PFSK-1 (cell line): ENCODE results near the gene FAM180A.
A peak's percentile ranks its signal among the peaks of the same experiment; 100 is the strongest.

Source experiments
- FOXP2 ChIP-seq: optimal IDR thresholded peaks from 2 replicates; pipeline ENCODE3; 2011; ENCODE audit warnings: borderline replicate concordance, control low read depth, inconsistent platforms; ENCODE audit not compliant: insufficient read depth; ENCODE audit errors: extremely low read length, extremely low read depth
- POLR2AphosphoS5 ChIP-seq: IDR thresholded peaks from 2 replicates; pipeline ENCODE4 v1.6.1; 2012; ENCODE audit warnings: low read depth, mild to moderate bottlenecking, control low read depth, low read length, moderate library complexity
- SIN3A ChIP-seq: IDR thresholded peaks from 2 replicates; pipeline ENCODE4 v1.6.1; 2012; ENCODE audit warnings: mild to moderate bottlenecking, low read length, moderate library complexity, borderline replicate concordance; ENCODE audit not compliant: insufficient read depth
- TAF1 ChIP-seq: IDR thresholded peaks from 2 replicates; pipeline ENCODE4 v1.6.1; 2012; ENCODE audit warnings: low read length, control low read depth, borderline replicate concordance; ENCODE audit not compliant: insufficient read depth
- TF ChIP-seq, protein P1 (sequence below), 2 experiments: IDR thresholded peaks; 2 replicates each; pipeline versions ENCODE4 v1.6.1 to v1.8.0; 2011 to 2012; ENCODE audit warnings: low read depth in 2 of 2, low read length in 2 of 2, control low read depth in 1 of 2, inconsistent platforms in 1 of 2, mild to moderate bottlenecking in 1 of 2, moderate library complexity in 1 of 2; ENCODE audit not compliant: insufficient read depth in 1 of 2

Gene FAM180A

DNA sequence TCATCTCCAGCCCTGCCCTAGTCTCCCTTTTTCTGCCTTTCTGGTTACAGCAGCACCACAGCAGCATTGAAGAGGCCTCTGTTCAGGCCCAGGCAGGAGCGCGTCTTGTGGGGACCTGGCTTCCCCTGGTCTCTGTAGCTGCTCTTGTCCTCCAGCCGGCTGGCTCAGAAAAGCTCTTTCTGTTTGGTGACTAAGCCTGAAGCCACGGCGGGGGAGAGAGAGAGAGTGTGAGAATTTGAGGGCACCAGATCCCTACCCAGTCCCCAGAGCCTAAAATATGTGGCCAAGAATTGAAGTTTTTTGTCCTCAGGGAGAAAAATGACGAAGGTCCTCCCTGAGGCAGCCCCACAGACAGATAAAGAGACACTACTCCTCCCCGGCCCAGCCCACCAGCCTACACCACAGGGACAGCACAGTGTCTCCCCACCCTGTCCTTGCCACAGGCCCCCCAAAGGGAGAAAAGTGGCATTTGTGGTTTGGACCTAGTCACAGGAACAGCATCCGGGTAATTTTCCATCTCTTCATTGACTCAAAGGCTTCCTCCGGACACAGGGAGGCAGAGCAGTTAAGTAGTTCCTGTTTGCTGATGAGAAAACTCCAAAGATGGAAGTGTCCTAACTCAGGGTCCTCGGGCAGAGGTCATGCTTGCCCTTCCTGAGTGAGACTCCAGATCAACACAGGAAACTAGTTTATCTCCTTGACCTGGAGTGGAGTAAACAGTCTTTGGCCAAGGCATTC lies 13.3 kb upstream of the FAM180A start:
- no peak for TF ChIP-seq POLR2AphosphoS5
- TF ChIP-seq, protein P1, sequence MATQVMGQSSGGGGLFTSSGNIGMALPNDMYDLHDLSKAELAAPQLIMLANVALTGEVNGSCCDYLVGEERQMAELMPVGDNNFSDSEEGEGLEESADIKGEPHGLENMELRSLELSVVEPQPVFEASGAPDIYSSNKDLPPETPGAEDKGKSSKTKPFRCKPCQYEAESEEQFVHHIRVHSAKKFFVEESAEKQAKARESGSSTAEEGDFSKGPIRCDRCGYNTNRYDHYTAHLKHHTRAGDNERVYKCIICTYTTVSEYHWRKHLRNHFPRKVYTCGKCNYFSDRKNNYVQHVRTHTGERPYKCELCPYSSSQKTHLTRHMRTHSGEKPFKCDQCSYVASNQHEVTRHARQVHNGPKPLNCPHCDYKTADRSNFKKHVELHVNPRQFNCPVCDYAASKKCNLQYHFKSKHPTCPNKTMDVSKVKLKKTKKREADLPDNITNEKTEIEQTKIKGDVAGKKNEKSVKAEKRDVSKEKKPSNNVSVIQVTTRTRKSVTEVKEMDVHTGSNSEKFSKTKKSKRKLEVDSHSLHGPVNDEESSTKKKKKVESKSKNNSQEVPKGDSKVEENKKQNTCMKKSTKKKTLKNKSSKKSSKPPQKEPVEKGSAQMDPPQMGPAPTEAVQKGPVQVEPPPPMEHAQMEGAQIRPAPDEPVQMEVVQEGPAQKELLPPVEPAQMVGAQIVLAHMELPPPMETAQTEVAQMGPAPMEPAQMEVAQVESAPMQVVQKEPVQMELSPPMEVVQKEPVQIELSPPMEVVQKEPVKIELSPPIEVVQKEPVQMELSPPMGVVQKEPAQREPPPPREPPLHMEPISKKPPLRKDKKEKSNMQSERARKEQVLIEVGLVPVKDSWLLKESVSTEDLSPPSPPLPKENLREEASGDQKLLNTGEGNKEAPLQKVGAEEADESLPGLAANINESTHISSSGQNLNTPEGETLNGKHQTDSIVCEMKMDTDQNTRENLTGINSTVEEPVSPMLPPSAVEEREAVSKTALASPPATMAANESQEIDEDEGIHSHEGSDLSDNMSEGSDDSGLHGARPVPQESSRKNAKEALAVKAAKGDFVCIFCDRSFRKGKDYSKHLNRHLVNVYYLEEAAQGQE (IDR thresholded peaks at IDR 0.05; ENCODE audit: insufficient read depth in 1 of 2, low read depth in 2 of 2, low read length in 2 of 2) = no peak; a peak in 1 of 4 replicates
- TF ChIP-seq FOXP2 = peak; percentile 44
- TF ChIP-seq SIN3A = no peak
- 0 out of 2 replicates have a peak, but pooled peaks have one; percentile 22 for TF ChIP-seq TAF1

DNA sequence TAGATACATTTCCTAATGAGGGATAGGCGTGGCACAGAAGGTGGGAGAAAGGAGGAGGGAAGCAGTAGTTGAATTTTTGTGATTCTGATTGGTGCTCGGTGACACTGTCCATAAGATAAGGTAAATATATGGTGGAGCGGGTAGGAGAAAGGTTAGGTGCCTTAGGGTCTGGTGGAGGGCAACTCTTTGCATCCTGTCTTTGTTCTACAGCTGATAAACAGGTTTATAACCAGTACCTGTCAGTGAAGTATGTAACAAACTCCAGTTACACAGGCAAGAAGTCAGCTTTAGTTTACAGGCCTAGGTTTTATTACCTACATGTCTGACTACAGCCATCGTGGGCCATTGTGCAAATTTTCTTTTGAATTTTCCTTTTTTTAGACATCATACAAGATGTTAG lies 10.9 kb upstream of the FAM180A start:
- TF ChIP-seq POLR2AphosphoS5 (no peak), SIN3A (no peak), TAF1 (no peak), FOXP2 (no peak)
- TF ChIP-seq, protein P1 (IDR thresholded peaks at IDR 0.05; ENCODE audit: insufficient read depth in 1 of 2, low read depth in 2 of 2, low read length in 2 of 2) = no peak

DNA sequence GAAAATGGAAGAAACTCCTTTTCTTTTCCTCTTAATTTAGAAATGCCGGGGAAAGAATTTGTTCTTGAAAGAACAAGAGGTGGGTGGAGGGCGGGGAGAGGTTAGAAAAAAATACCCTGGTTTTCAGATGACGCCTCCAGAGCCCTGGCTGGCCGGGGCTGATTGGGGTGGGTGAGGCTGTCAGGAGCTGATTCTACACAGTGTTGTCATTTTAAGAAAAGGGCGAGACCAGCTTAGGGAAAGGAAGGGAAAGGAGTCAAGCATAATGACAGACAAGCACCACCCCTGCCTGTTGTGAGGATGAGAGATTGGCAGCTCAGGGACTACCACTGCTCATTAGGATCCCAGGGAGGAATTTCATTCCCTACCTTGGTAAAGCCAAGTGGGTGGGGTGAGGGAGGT lies 9.9 kb upstream of the FAM180A start:
- TF ChIP-seq TAF1 (no peak), POLR2AphosphoS5 (no peak), SIN3A (no peak), FOXP2 (no peak)
- TF ChIP-seq, protein P1 (IDR thresholded peaks at IDR 0.05; ENCODE audit: insufficient read depth in 1 of 2, low read depth in 2 of 2, low read length in 2 of 2) = no peak

DNA sequence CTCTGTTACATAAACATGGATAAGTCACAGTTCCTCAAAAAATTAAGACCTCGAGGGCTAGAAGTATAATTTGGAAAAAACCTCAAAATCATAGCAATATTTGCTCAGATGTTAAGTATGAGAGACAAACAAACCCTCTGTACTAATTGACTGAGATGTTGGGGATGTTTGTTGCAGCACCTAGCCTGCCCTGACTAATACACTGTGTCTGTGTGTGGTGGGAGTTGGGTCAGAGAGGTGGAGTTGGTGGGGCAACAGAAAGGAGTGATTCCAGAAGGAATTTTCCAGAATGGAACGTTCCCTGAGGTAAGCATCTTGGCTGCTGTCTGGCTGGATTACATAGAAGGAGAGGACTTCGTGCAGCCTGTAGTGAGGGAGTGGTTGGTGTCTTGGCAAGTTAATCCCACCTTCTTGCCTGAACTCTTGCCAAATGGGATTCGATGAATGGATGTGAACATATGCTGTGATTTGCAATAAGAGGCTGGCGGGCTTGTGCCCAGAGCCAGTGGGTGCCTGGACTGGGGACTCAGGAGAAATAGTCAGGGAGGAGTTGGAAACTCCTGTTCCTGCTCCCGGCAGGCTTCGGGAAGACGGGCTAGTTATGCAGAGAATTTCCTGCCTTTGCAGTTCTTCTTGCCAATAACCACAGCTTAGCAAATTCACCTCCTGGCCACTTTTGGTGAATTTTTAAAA lies 9.3 kb upstream of the FAM180A start:
- TF ChIP-seq TAF1 (no peak), POLR2AphosphoS5 (no peak), SIN3A (no peak)

DNA sequence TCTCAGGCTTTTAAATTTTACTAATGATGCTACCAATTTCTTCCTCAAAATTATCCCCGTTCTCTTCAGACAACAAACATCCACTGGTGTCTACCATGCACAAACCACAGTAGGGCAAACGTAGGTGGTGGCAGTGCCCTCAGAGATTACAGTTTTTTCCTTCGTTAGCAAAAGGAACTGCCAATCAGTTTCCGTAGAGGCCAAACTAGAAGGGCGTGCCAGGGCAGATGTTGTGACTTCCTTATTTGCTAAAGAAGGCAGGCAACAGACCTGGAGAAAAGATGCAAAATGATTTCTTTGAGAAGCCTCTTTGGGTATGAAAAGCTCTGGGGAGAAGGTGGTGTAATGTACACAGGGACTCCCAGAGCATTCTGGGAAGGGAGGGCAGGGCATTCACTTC lies 7.6 kb upstream of the FAM180A start:
- TF ChIP-seq POLR2AphosphoS5 (no peak), SIN3A (no peak), TAF1 (no peak), FOXP2 (no peak)
- TF ChIP-seq, protein P1 (IDR thresholded peaks at IDR 0.05; ENCODE audit: insufficient read depth in 1 of 2, low read depth in 2 of 2, low read length in 2 of 2) = no peak
